GM19035 (cell line): ENCODE data around the gene IRS4.

Experiments used
- ATAC-seq: cut with Tn5 transposase; IDR thresholded peaks from one replicate; pipeline ENCODE4 v1.9.1; 2021; ENCODE audit not compliant: unreplicated experiment

Gene IRS4

GRCh38 chrX:108736509-108737479, at the start of gene IRS4:
TSS of gene IRS4 (minus strand) at chrX:108736563.
- no peak for ATAC-seq

GRCh38 chrX:108772549-108772948, 36.2 kb upstream of the IRS4 start:
- no peak for ATAC-seq

- ATAC-seq: no peak
Measured at GRCh38 chrX:108763559-108763958, 27.2 kb upstream of the IRS4 start.

GRCh38 chrX:108740299-108740774, 4.0 kb upstream of the IRS4 start:
- ATAC-seq: no peak

- ATAC-seq: no peak
Measured at GRCh38 chrX:108737754-108738153, 1.4 kb upstream of the IRS4 start.

- no peak for ATAC-seq
Measured at GRCh38 chrX:108735679-108736508, 469 bp downstream of the IRS4 start.

- no peak for ATAC-seq
Measured at GRCh38 chrX:108735091-108735678, 1.2 kb downstream of the IRS4 start.

GRCh38 chrX:108734426-108734825, 1.9 kb downstream of the IRS4 start:
- no peak for ATAC-seq

GRCh38 chrX:108732630-108733321, 3.6 kb downstream of the IRS4 start:
- no peak for ATAC-seq

GRCh38 chrX:108731153-108731552, 5.2 kb downstream of the IRS4 start:
- no peak for ATAC-seq

- no peak for ATAC-seq
Measured at GRCh38 chrX:108726748-108727147, 9.6 kb downstream of the IRS4 start.

- no peak for ATAC-seq
Measured at GRCh38 chrX:108722561-108722960, 13.8 kb downstream of the IRS4 start.

- no peak for ATAC-seq
Measured at GRCh38 chrX:108712886-108713285, 23.5 kb downstream of the IRS4 start.

GRCh38 chrX:108704839-108705238, 31.5 kb downstream of the IRS4 start:
- ATAC-seq: no peak

GRCh38 chrX:108702530-108702929, 33.8 kb downstream of the IRS4 start:
- no peak for ATAC-seq

GRCh38 chrX:108701633-108702032, 34.7 kb downstream of the IRS4 start:
- no peak for ATAC-seq

- ATAC-seq: no peak
Measured at GRCh38 chrX:108699368-108699767, 37.0 kb downstream of the IRS4 start.

GRCh38 chrX:108696690-108697089, 39.7 kb downstream of the IRS4 start:
- no peak for ATAC-seq
